IMR-90 (cell line): ENCODE results near the gene MAPK1. TPM values are rescaled to one million over a fixed set of nuclear protein-coding genes. Genes with fewer than 3 reads are reported as not detected.

Experiments used
- ATAC-seq: fragments of 200-7000 bp; cut with Tn5 transposase; 2 replicates; pipeline ENCODE4 v1.9.1; 2020; ENCODE audit warnings: low read depth, mild to moderate bottlenecking, moderate library complexity
- BruUV-seq: library from RNA; stranded (reverse); fragments of 400-500 nt; replicated peaks from 2 replicates; lab custom pipeline; 2021; lab: Mats Ljungman, UMichigan
- CTCF ChIA-PET: fragments of 300-600 bp; formaldehyde crosslinking; extraction: SDS; loops from one replicate; lab custom pipeline; 2021; ENCODE audit warnings: antibody characterized with exemption; lab: Yijun Ruan, JAX
- POLR2A ChIA-PET: fragments of 300-600 bp; sonication (Branson Sonifier 250); formaldehyde crosslinking; loops from one replicate; lab custom pipeline; 2022; ENCODE audit warnings: antibody characterized with exemption; ENCODE audit not compliant: unreplicated experiment; lab: Charles Lee
- DNase-seq: peaks from one replicate; pipeline ENCODE4 v3.0.0; 2013
- H2AFZ ChIP-seq: replicated peaks from 2 replicates; pipeline ENCODE3; 2013; ENCODE audit warnings: low read length, mild to moderate bottlenecking; ENCODE audit not compliant: poor library complexity
- H2AK5ac ChIP-seq: 2 replicates; pipeline ENCODE4 v1.6.1; 2013; ENCODE audit warnings: low read depth, low read length, inconsistent platforms
- H2AK9ac ChIP-seq: replicated peaks from 2 replicates; pipeline ENCODE3; 2013; ENCODE audit warnings: mild to moderate bottlenecking, low read depth, low read length, moderate library complexity; ENCODE audit not compliant: poor library complexity
- H2BK120ac ChIP-seq: 2 replicates; pipeline ENCODE4 v1.6.1; 2013; ENCODE audit warnings: low read depth, low read length, inconsistent platforms
- H2BK15ac ChIP-seq: 3 replicates; pipeline ENCODE4 v1.6.1; 2013; ENCODE audit warnings: low read depth, low read length, inconsistent platforms
- H2BK20ac ChIP-seq: 2 replicates; pipeline ENCODE4 v1.6.1; 2013; ENCODE audit warnings: low read depth, mild to moderate bottlenecking, inconsistent platforms, low read length, moderate library complexity
- H2BK5ac ChIP-seq: 2 replicates; pipeline ENCODE4 v1.6.1; 2013; ENCODE audit warnings: mild to moderate bottlenecking, low read depth, low read length, inconsistent platforms; ENCODE audit not compliant: poor library complexity, severe bottlenecking
- H3K14ac ChIP-seq: replicated peaks from 2 replicates; pipeline ENCODE4 v1.6.1; 2013; ENCODE audit warnings: low read depth, low read length, inconsistent platforms
- H3K18ac ChIP-seq: 2 replicates; pipeline ENCODE4 v1.6.1; 2013; ENCODE audit warnings: low read depth, low read length, control low read depth
- H3K23ac ChIP-seq: 2 replicates; pipeline ENCODE4 v1.6.1; 2013; ENCODE audit warnings: low read depth, low read length, inconsistent platforms
- H3K27ac ChIP-seq: 2 replicates; pipeline ENCODE4 v1.5.1; 2013; ENCODE audit warnings: mild to moderate bottlenecking, control low read depth, low read length; ENCODE audit not compliant: insufficient read depth
- H3K27me3 ChIP-seq: 2 replicates; pipeline ENCODE4 v1.6.1; 2013; ENCODE audit warnings: low read length; ENCODE audit not compliant: control insufficient read depth, insufficient read depth
- H3K36me3 ChIP-seq: 2 replicates; pipeline ENCODE4 v1.6.1; 2013; ENCODE audit warnings: low read length, mixed read lengths; ENCODE audit not compliant: control insufficient read depth, insufficient read depth
- H3K4ac ChIP-seq: 2 replicates; pipeline ENCODE4 v1.6.1; 2013; ENCODE audit warnings: low read depth, low read length, inconsistent platforms
- H3K4me1 ChIP-seq: 2 replicates; pipeline ENCODE4 v1.6.1; 2013; ENCODE audit warnings: low read length, mixed read lengths; ENCODE audit not compliant: control insufficient read depth, insufficient read depth
- H3K4me2 ChIP-seq: 2 replicates; pipeline ENCODE4 v1.6.1; 2013; ENCODE audit warnings: low read depth, mild to moderate bottlenecking, control low read depth, low read length, moderate library complexity
- H3K4me3 ChIP-seq: 2 replicates; pipeline ENCODE4 v1.5.1; 2013; ENCODE audit warnings: low read depth, mild to moderate bottlenecking, control low read depth, low read length, moderate library complexity; ENCODE audit not compliant: insufficient read depth
- H3K56ac ChIP-seq: 2 replicates; pipeline ENCODE4 v1.6.1; 2013; ENCODE audit warnings: low read length, inconsistent platforms; ENCODE audit not compliant: insufficient read depth; ENCODE audit errors: extremely low read depth
- H3K79me1 ChIP-seq, 2 experiments: 2 replicates each; pipeline ENCODE4 v1.6.1; 2013; ENCODE audit warnings: low read length in 2 of 2, inconsistent platforms in 1 of 2, low read depth in 1 of 2
- H3K9ac ChIP-seq: 2 replicates; pipeline ENCODE4 v1.6.1; 2013; ENCODE audit warnings: low read depth, low read length, control low read depth
- H3K9me1 ChIP-seq: 2 replicates; pipeline ENCODE4 v1.6.1; 2013; ENCODE audit warnings: low read length, inconsistent platforms; ENCODE audit not compliant: insufficient read depth
- H3K9me3 ChIP-seq: 2 replicates; pipeline ENCODE4 v1.6.1; 2013; ENCODE audit warnings: low read length; ENCODE audit not compliant: control insufficient read depth, insufficient read depth
- H4K20me1 ChIP-seq: 2 replicates; pipeline ENCODE4 v1.6.1; 2013; ENCODE audit warnings: low read length, inconsistent platforms; ENCODE audit not compliant: insufficient read depth
- H4K5ac ChIP-seq: 2 replicates; pipeline ENCODE4 v1.6.1; 2013; ENCODE audit warnings: mild to moderate bottlenecking, low read depth, low read length, control low read depth
- H4K8ac ChIP-seq, 2 experiments: 2 replicates each; pipeline ENCODE4 v1.6.1; 2013; ENCODE audit warnings: low read depth in 2 of 2, low read length in 2 of 2, control low read depth in 1 of 2, inconsistent platforms in 1 of 2
- H4K91ac ChIP-seq: 2 replicates; pipeline ENCODE4 v1.6.1; 2013; ENCODE audit warnings: low read depth, low read length, inconsistent platforms; ENCODE audit not compliant: insufficient read depth
- BHLHE40 ChIP-seq: fragments of 150-350 bp; IDR thresholded peaks from 2 replicates; pipeline ENCODE4 v1.6.1; 2016; ENCODE audit warnings: mild to moderate bottlenecking, low read depth, low read length
- CHD1 ChIP-seq: IDR thresholded peaks from 2 replicates; pipeline ENCODE4 v1.6.1; 2012; ENCODE audit warnings: low read depth, low read length, improper control_type of control experiment
- MAZ ChIP-seq: IDR thresholded peaks from 2 replicates; pipeline ENCODE4 v1.6.1; 2012; ENCODE audit warnings: low read depth, mild to moderate bottlenecking, low read length, improper control_type of control experiment, moderate library complexity, borderline replicate concordance
- NFE2L2 ChIP-seq: fragments of 150-350 bp; IDR thresholded peaks from 2 replicates; pipeline ENCODE4 v1.6.1; 2016; ENCODE audit warnings: low read depth, mild to moderate bottlenecking, low read length
- RAD21 ChIP-seq: IDR thresholded peaks from 2 replicates; pipeline ENCODE4 v1.6.1; 2012; ENCODE audit warnings: low read length, improper control_type of control experiment
- RFX5 ChIP-seq: IDR thresholded peaks from 2 replicates; pipeline ENCODE4 v1.8.0; 2012; ENCODE audit warnings: low read depth, mild to moderate bottlenecking, low read length, moderate library complexity
- SMC3 ChIP-seq: fragments of 150-350 bp; IDR thresholded peaks from 2 replicates; pipeline ENCODE4 v1.6.1; 2016; ENCODE audit warnings: low read depth, mild to moderate bottlenecking, antibody characterized with exemption, low read length, moderate library complexity
- WGBS, 2 experiments: methylation state at CpG; one replicate each; pipeline versions ENCODE4 v1.1.5 to v1.1.7; 2013; ENCODE audit warnings: missing lambda C conversion rate in 2 of 2; ENCODE audit not compliant: insufficient read length in 1 of 2; ENCODE audit errors: extremely low coverage in 2 of 2; 5-methylcytosine and 5-hydroxymethylcytosine counted together
- dilution Hi-C: fragments of 300-500 bp; cut with HindIII; formaldehyde crosslinking; loops from one replicate; pipeline ENCODE4 v1.14.3; 2018; ENCODE audit warnings: low sequenced_read_pairs; ENCODE audit not compliant: unreplicated experiment
- in situ Hi-C: fragments of 300-500 bp; cut with MboI; formaldehyde crosslinking; loops from 3 replicates; pipeline ENCODE4 v1.14.3; 2019; ENCODE audit warnings: low sequenced_read_pairs, inconsistent platforms, mixed read lengths
- intact Hi-C: fragments of 100-400 bp; cut with micrococcal nuclease; formaldehyde crosslinking; loops from 2 replicates; pipeline ENCODE4 v1.10.0; 2022
- polyA plus RNA-seq, 3 experiments: library from polyadenylated mRNA; depleted of rRNA; stranded (reverse); fragments of >200 nt; gene quantifications; 2 replicates each; pipeline ENCODE4 v1.2.3, GENCODE V29; 2012; ENCODE audit warnings: low replicate concordance in 1 of 3
- total RNA-seq: library from RNA; depleted of rRNA; stranded (reverse); fragments of >200 nt; gene quantifications from 2 replicates; pipeline ENCODE4 v1.2.3, GENCODE V29; 2012
- TF ChIP-seq, protein P1 (sequence below): fragments of 150-350 bp; IDR thresholded peaks from 2 replicates; pipeline ENCODE4 v1.6.1; 2017; ENCODE audit warnings: mild to moderate bottlenecking, antibody characterized with exemption, low read length, low read depth
- TF ChIP-seq, protein P2 (sequence below): conservative IDR thresholded peaks from 2 replicates; pipeline ENCODE4 v1.5.1; 2012; ENCODE audit warnings: mild to moderate bottlenecking, low read depth, low read length, improper control_type of control experiment

MAPK1 gene
- total and polyA plus RNA-seq, 2 of the 4 experiments (the other 2 are of a cell fraction), result 41.0 to 51.3 TPM

DNA sequence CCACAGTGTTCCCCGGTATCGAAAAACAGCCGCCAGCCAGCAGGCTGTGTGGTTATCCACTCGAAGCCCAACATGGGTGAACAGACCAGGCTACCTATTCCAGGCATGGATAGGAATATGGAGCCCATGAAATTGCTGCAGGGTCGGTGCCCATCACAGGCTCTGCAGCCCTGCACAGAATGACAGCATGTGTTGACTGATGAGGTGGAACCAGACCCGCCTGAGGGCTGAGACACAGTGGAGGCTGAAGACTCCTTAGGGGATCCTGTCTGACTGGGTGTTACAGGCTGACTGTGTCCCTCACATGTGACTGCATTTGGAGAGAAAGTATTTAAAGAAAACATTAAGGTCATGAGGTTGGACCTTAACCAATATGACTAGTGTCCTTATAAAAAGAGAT, 125.7 kb downstream of the MAPK1 start:
- Histone ChIP-seq H3K27ac (no peak overlapping the region), H2BK20ac (no peak overlapping the region), H2BK120ac (no peak overlapping the region), H4K8ac (no peak overlapping the region), H3K9ac (no peak overlapping the region), H3K4me1 (peaks cover 7% of the 10 kb centered on the region; the same call in 1 of the 2 replicates), H2BK15ac (no peak overlapping the region), H3K56ac (no peak overlapping the region), H2AK5ac (no peak overlapping the region), H3K9me1 (peaks cover 9% of the 10 kb centered on the region), H3K27me3 (0 out of 2 replicates have a peak, but pooled peaks cover 2% of the 10 kb centered on the region), H3K23ac (no peak overlapping the region), H3K79me1 (no peaks in the 10 kb centered on the region), H4K91ac (no peak overlapping the region), H2AK9ac (no peak overlapping the region), H2BK5ac (no peak overlapping the region), H3K14ac (no peak overlapping the region), H3K4me2 (no peak overlapping the region), H3K36me3 (no peaks in the 10 kb centered on the region), H4K20me1 (no peaks in the 10 kb centered on the region; the same call in 1 of the 2 replicates), H3K18ac (no peak overlapping the region), H2AFZ (no peak overlapping the region), H3K4ac (no peak overlapping the region), H3K9me3 (no peaks in the 10 kb centered on the region), H4K5ac (no peak overlapping the region), H3K4me3 (no peak overlapping the region)
- ATAC-seq (no peak), DNase-seq (no peak)
- in situ Hi-C loops (no loop called here), dilution Hi-C loops (no loop called here), intact Hi-C loops (no loop called here)
- POLR2A ChIA-PET, result no interaction called here
- BruUV-seq, result no TSS peak
- TF ChIP-seq RFX5, result no peak
- TF ChIP-seq CHD1, result no peak
- no peak for TF ChIP-seq BHLHE40
- TF ChIP-seq, protein P1, sequence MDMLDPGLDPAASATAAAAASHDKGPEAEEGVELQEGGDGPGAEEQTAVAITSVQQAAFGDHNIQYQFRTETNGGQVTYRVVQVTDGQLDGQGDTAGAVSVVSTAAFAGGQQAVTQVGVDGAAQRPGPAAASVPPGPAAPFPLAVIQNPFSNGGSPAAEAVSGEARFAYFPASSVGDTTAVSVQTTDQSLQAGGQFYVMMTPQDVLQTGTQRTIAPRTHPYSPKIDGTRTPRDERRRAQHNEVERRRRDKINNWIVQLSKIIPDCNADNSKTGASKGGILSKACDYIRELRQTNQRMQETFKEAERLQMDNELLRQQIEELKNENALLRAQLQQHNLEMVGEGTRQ, result no peak
- TF ChIP-seq MAZ, result no peak
- no peak for TF ChIP-seq RAD21
- no peak for TF ChIP-seq NFE2L2
- no peak for TF ChIP-seq SMC3
- TF ChIP-seq, protein P2, sequence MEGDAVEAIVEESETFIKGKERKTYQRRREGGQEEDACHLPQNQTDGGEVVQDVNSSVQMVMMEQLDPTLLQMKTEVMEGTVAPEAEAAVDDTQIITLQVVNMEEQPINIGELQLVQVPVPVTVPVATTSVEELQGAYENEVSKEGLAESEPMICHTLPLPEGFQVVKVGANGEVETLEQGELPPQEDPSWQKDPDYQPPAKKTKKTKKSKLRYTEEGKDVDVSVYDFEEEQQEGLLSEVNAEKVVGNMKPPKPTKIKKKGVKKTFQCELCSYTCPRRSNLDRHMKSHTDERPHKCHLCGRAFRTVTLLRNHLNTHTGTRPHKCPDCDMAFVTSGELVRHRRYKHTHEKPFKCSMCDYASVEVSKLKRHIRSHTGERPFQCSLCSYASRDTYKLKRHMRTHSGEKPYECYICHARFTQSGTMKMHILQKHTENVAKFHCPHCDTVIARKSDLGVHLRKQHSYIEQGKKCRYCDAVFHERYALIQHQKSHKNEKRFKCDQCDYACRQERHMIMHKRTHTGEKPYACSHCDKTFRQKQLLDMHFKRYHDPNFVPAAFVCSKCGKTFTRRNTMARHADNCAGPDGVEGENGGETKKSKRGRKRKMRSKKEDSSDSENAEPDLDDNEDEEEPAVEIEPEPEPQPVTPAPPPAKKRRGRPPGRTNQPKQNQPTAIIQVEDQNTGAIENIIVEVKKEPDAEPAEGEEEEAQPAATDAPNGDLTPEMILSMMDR, result no peak
- CTCF ChIA-PET, result no interaction called here
- 90% methylated on average over 4 of the region's 6 CpGs; no CpG with 5 or more reads in 1 of the 2 experiments for WGBS, 2 experiments
